Peyer's patch (tissue), 4 donors: ENCODE measurements around the gene CDH23. TPM values are rescaled to one million over a fixed set of nuclear protein-coding genes. Genes with fewer than 3 reads are reported as not detected.
"Not testable (repeated sequence)": the region's sequence is repeated elsewhere in the genome, so short reads cannot be mapped to it uniquely, and the experiment has no call there.

Experiments
- DNase-seq, 3 donors: peaks; one replicate each; pipeline ENCODE4 v3.0.0-alpha.2; 2017 to 2019
- H3K27ac ChIP-seq, 4 donors: fragments of 200-600 bp; sonication (generic); one replicate each; pipeline ENCODE4 v1.5.1; 2016 to 2019
- H3K27me3 ChIP-seq, 2 donors: fragments of 200-600 bp; sonication (generic); one replicate each; pipeline ENCODE4 v1.5.1; 2019
- H3K36me3 ChIP-seq, 3 donors: fragments of 200-600 bp; sonication (generic); one replicate each; pipeline ENCODE4 v1.5.1; 2016 to 2019
- H3K4me1 ChIP-seq, 4 donors: fragments of 200-600 bp; sonication (generic); one replicate each; pipeline ENCODE4 v1.5.1; 2016 to 2019
- H3K4me3 ChIP-seq, 4 donors: fragments of 200-600 bp; sonication (generic); 1 replicate in 3 of 4; 2 replicates in 1 of 4; pipeline ENCODE4 v1.5.1; 2016 to 2019; ENCODE audit warnings: mild to moderate bottlenecking in 1 of 4
- H3K9me3 ChIP-seq, 4 donors: fragments of 200-600 bp; sonication (generic); one replicate each; pipeline ENCODE4 v1.5.1; 2016 to 2019; ENCODE audit warnings: mild to moderate bottlenecking in 1 of 4
- CTCF ChIP-seq, 6 experiments: fragments of 450-650 bp in 4 of 6; fragments of 200-600 bp in 2 of 6; sonication (generic) in 1 of 6; IDR thresholded peaks; one replicate each; pipeline ENCODE4 v1.5.1; 2017 to 2019; ENCODE audit warnings: antibody characterized with exemption in 6 of 6, mild to moderate bottlenecking in 3 of 6, moderate library complexity in 1 of 6
- POLR2A ChIP-seq, 2 donors: fragments of 450-650 bp; IDR thresholded peaks; one replicate each; pipeline ENCODE4 v1.5.1; 2017; ENCODE audit warnings: antibody characterized with exemption in 2 of 2, mild to moderate bottlenecking in 2 of 2, moderate library complexity in 2 of 2
- total RNA-seq, 4 donors: library from RNA; depleted of rRNA; stranded (reverse); fragments of >200 nt; gene quantifications; one replicate each; pipeline ENCODE4 v1.1.0, GENCODE V29; 2016

The CDH23 gene
- total RNA-seq, 4 donors from 2014 or later = 3.2 to 9.9 (median 5.4) TPM

GRCh38 chr10:71596759-71597158, 200.0 kb downstream of the CDH23 start:
- TF ChIP-seq CTCF (IDR thresholded peaks at IDR 0.05) (no peak), POLR2A (IDR thresholded peaks at IDR 0.05) (no peak)
- H3K4me3 ChIP-seq = no peak overlapping the region

GRCh38 chr10:71597821-71598498, 201.2 kb downstream of the CDH23 start:
- TF ChIP-seq CTCF (IDR thresholded peaks at IDR 0.05) (no peak), POLR2A (IDR thresholded peaks at IDR 0.05) (no peak)
- peaks cover 0 to 24% (median 7%) of the 10 kb centered on the region in 4 donors for H3K4me1 ChIP-seq
- peak overlapping the region; percentile 49 to 80 (median 62) for H3K27ac ChIP-seq
- H3K27me3 ChIP-seq = no peaks in the 10 kb centered on the region
- DNase-seq = peak; percentile 31 to 69 (median 67)
- no peaks in the 10 kb centered on the region for H3K9me3 ChIP-seq
- no peaks in the 10 kb centered on the region for H3K36me3 ChIP-seq
- H3K4me3 ChIP-seq = no peak overlapping the region

More at GRCh38 chr10:71596759-71597158, 200.0 kb downstream of the CDH23 start:
- Histone ChIP-seq H3K9me3 (no peaks in the 10 kb centered on the region), H3K27me3 (no peaks in the 10 kb centered on the region), H3K27ac (no peak overlapping the region), H3K4me1 (peaks cover 0 to 22% (median 7%) of the 10 kb centered on the region in 4 donors), H3K36me3 (no peaks in the 10 kb centered on the region)
- DNase-seq = no peak

DNA sequence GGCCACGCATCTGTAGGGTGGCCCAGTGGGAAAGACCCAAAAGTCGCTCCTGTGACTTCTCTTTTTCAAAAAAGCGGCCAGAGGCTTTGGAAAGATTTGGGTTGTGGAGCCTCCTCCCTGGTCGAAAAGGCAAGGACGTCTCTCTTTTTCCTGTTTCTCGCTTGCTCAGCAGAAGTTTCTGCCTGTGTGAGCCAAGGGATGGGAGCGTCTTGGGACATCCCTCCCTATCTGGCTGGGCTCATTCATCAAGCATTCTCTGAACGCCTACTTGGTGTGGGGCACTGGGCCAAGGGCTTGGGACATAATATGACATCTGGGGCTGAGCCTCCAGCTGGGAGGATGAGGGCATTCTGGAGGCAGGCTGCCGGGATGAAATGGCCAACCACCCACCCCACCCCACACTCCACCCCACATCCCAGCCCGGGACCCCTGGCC, 201.9 kb downstream of the CDH23 start:
- no peak for TF ChIP-seq POLR2A (IDR thresholded peaks at IDR 0.05)
- TF ChIP-seq CTCF (IDR thresholded peaks at IDR 0.05) = no peak
- H3K4me1 ChIP-seq = peaks cover 0 to 31% (median 8%) of the 10 kb centered on the region in 4 donors
- H3K27me3 ChIP-seq = no peaks in the 10 kb centered on the region
- peak overlapping the region; percentile 49 to 80 (median 62) for H3K27ac ChIP-seq
- no peak overlapping the region for H3K4me3 ChIP-seq
- H3K9me3 ChIP-seq = no peaks in the 10 kb centered on the region
- peak in 2 of 3 donors; percentile 33 to 79 for DNase-seq
- no peaks in the 10 kb centered on the region for H3K36me3 ChIP-seq

- H3K4me3 ChIP-seq = no peak overlapping the region
- H3K36me3 ChIP-seq = no peaks in the 10 kb centered on the region
- H3K27me3 ChIP-seq = no peaks in the 10 kb centered on the region
- no peaks in the 10 kb centered on the region for H3K9me3 ChIP-seq
- no peak overlapping the region for H3K27ac ChIP-seq
- peaks cover 0 to 35% (median 9%) of the 10 kb centered on the region in 4 donors for H3K4me1 ChIP-seq
- no peak for TF ChIP-seq CTCF (IDR thresholded peaks at IDR 0.05)
- no peak for TF ChIP-seq POLR2A (IDR thresholded peaks at IDR 0.05)
- DNase-seq = no peak
These were observed 202.8 kb downstream of the CDH23 start for GRCh38 chr10:71599518-71599917.

GRCh38 chr10:71600242-71600641, 203.5 kb downstream of the CDH23 start:
- H3K36me3 ChIP-seq, H3K9me3 ChIP-seq, H3K27me3 ChIP-seq, DNase-seq, H3K27ac ChIP-seq, H3K4me3 ChIP-seq: not testable (repeated sequence)
- H3K4me1 ChIP-seq = peaks cover 0 to 37% (median 9%) of the 10 kb centered on the region in 4 donors

DNA sequence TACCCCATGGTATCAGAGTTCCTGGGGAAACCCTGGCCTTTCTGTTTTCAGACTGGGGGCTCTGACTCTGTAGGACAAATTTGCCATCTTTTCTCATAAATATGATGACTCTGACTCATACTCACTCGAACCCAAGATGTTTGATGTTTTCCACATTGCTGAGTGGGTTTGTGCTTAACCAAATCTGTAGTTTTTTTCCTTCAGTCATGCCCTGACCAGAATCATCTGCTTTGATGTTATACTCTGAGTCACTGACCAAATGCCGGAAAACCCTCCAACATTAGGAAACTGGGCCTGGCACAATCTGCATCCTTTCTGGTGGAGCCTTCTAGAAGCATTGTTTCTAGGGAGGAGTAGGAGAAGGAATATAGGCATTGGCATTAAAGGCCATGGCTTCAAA, 204.1 kb downstream of the CDH23 start:
- no peak overlapping the region for H3K4me3 ChIP-seq
- TF ChIP-seq POLR2A (IDR thresholded peaks at IDR 0.05) (no peak), CTCF (IDR thresholded peaks at IDR 0.05) (no peak)
- H3K27ac ChIP-seq = no peak overlapping the region
- no peaks in the 10 kb centered on the region for H3K27me3 ChIP-seq
- H3K4me1 ChIP-seq = peaks cover 0 to 37% (median 9%) of the 10 kb centered on the region in 4 donors
- DNase-seq = no peak
- H3K36me3 ChIP-seq = no peaks in the 10 kb centered on the region
- H3K9me3 ChIP-seq = no peaks in the 10 kb centered on the region
